ENCODE data around the gene BUB1. TPM values are rescaled to one million over a fixed set of nuclear protein-coding genes. Genes with fewer than 3 reads are reported as not detected.

BUB1 gene
- total RNA-seq, 1 donor from 2014 or later, result 7.3 TPM

DNA sequence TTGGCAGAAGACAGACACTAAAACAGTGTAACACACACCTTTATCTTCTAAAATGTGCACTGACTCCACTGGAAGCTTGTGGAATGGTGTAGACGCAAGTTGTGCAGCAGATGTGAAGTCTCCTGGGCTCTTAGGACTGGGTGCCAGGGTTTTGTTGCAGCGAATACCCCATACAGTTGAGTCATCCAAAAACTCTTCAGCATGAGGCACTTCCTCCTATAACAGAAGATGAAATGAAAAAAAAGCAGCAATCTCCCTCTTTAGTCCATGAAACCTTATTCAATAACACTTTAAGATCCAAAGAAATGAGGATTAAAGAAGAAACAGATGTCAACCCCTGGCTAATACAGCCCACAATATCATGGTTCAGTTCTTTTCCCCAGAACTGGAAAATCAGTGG, 22.2 kb downstream of the BUB1 start:
- TF ChIP-seq, protein P1, sequence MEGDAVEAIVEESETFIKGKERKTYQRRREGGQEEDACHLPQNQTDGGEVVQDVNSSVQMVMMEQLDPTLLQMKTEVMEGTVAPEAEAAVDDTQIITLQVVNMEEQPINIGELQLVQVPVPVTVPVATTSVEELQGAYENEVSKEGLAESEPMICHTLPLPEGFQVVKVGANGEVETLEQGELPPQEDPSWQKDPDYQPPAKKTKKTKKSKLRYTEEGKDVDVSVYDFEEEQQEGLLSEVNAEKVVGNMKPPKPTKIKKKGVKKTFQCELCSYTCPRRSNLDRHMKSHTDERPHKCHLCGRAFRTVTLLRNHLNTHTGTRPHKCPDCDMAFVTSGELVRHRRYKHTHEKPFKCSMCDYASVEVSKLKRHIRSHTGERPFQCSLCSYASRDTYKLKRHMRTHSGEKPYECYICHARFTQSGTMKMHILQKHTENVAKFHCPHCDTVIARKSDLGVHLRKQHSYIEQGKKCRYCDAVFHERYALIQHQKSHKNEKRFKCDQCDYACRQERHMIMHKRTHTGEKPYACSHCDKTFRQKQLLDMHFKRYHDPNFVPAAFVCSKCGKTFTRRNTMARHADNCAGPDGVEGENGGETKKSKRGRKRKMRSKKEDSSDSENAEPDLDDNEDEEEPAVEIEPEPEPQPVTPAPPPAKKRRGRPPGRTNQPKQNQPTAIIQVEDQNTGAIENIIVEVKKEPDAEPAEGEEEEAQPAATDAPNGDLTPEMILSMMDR (IDR thresholded peaks at IDR 0.05), result no peak
- no peaks in the 10 kb centered on the region for H3K9me3 Mint-ChIP-seq (ENCODE audit: unreplicated experiment)
- no peak overlapping the region for H3K4me3 Mint-ChIP-seq (ENCODE audit: unreplicated experiment)
- H3K36me3 Mint-ChIP-seq (ENCODE audit: unreplicated experiment), result peaks cover 11% of the 10 kb centered on the region
- no peaks in the 10 kb centered on the region for H3K27me3 Mint-ChIP-seq (ENCODE audit: unreplicated experiment)
- DNase-seq (ENCODE audit: extremely low spot score, unreplicated experiment), result no peak
- H3K4me1 Mint-ChIP-seq (ENCODE audit: unreplicated experiment), result peaks cover 5% of the 10 kb centered on the region
- H3K27ac Mint-ChIP-seq (ENCODE audit: unreplicated experiment), result no peak overlapping the region

DNA sequence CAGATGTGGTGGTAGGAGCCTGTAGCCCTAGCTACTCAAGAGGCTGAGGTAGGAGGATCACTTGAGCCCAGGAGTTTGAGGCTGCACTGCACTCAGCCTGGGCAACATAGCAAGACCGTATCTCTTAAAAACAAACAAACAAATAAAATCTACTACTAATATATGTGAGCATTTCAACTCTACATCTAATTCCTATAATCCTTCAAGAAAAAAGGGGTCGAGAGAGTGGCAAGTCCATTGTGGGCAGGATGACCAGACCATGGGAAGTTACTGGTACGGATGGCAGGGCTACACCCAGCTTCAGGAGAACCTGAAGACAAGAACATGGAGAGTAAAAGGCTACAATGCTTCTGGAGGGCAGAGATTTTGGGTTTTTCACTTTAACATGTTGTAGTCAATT, 24.0 kb downstream of the BUB1 start:
- TF ChIP-seq, protein P1 (IDR thresholded peaks at IDR 0.05), result no peak
- no peak for DNase-seq (ENCODE audit: extremely low spot score, unreplicated experiment)
- no peaks in the 10 kb centered on the region for H3K9me3 Mint-ChIP-seq (ENCODE audit: unreplicated experiment)
- no peaks in the 10 kb centered on the region for H3K27me3 Mint-ChIP-seq (ENCODE audit: unreplicated experiment)
- H3K4me1 Mint-ChIP-seq (ENCODE audit: unreplicated experiment), result peaks cover 5% of the 10 kb centered on the region
- H3K27ac Mint-ChIP-seq (ENCODE audit: unreplicated experiment), result no peak overlapping the region
- H3K36me3 Mint-ChIP-seq (ENCODE audit: unreplicated experiment), result peaks cover 9% of the 10 kb centered on the region
- H3K4me3 Mint-ChIP-seq (ENCODE audit: unreplicated experiment), result no peak overlapping the region

DNA sequence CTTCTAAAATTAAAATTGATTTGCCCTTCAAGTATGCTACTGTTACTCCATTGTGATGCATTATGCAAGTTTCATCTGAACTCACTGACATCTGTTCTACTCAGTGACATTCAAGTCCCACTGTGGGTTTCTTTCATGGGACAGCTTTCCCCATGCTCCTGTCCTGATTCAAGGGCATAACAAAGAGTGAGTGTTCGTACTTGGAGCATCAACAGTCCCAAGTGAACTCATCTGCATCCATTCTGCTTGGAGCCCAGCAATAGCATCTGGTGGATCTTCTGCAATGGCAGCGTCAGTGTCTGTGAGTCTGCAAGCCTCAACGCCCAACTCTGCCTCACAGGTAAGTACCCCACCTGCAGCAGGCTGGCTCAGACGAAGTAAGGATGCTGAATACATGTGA, 27.5 kb downstream of the BUB1 start:
- Mint-ChIP-seq H3K36me3 (ENCODE audit: unreplicated experiment) (peaks cover 14% of the 10 kb centered on the region), H3K4me1 (ENCODE audit: unreplicated experiment) (no peaks in the 10 kb centered on the region), H3K27me3 (ENCODE audit: unreplicated experiment) (no peaks in the 10 kb centered on the region), H3K27ac (ENCODE audit: unreplicated experiment) (no peak overlapping the region), H3K9me3 (ENCODE audit: unreplicated experiment) (no peaks in the 10 kb centered on the region), H3K4me3 (ENCODE audit: unreplicated experiment) (no peak overlapping the region)
- DNase-seq (ENCODE audit: extremely low spot score, unreplicated experiment), result no peak
- TF ChIP-seq, protein P1 (IDR thresholded peaks at IDR 0.05), result no peak

DNA sequence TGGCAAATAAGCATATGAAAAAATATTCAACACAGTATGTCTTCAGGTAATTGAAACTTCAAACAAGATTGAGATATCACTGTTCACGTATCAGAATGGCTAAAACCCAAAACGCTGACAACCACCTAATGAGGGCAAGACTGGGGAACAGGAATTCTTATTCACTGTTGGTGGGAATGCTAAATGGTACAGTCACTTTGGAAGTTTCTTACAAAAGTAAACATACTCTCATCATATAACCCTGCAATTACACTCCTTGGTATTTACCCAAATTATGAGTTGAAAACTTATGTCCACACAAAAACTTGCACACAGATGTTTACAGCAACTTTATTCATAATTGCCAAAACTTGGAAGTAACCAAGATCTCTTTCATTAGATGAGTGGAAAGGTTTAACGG, 30.1 kb downstream of the BUB1 start:
- Mint-ChIP-seq H3K9me3 (ENCODE audit: unreplicated experiment) (peaks cover 4% of the 10 kb centered on the region), H3K27ac (ENCODE audit: unreplicated experiment) (no peak overlapping the region), H3K36me3 (ENCODE audit: unreplicated experiment) (peaks cover 9% of the 10 kb centered on the region), H3K4me1 (ENCODE audit: unreplicated experiment) (peaks cover 2% of the 10 kb centered on the region), H3K4me3 (ENCODE audit: unreplicated experiment) (no peak overlapping the region), H3K27me3 (ENCODE audit: unreplicated experiment) (no peaks in the 10 kb centered on the region)
- TF ChIP-seq, protein P1 (IDR thresholded peaks at IDR 0.05), result no peak
- no peak for DNase-seq (ENCODE audit: extremely low spot score, unreplicated experiment)

DNA sequence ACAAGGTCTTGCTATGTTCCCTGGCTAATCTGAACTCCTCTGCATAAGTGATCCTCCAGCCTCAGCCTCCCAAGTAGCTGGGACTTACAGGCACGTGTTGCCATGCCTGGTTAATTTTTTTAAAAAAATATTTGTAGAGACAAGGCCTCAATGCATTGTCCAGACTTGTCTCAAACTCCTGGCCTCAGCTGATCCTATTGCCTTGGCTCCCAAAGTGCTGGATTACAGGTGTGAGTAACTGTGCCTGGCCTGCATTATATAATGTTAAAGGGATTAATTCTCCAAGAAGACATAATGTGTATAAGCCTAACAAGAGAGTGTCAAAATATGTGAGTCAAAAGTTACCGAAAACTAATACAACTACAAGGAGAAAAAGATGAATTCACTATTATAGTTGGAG, 32.2 kb downstream of the BUB1 start:
- Mint-ChIP-seq H3K36me3 (ENCODE audit: unreplicated experiment) (peaks cover 12% of the 10 kb centered on the region), H3K4me1 (ENCODE audit: unreplicated experiment) (peaks cover 2% of the 10 kb centered on the region), H3K27me3 (ENCODE audit: unreplicated experiment) (no peaks in the 10 kb centered on the region), H3K4me3 (ENCODE audit: unreplicated experiment) (no peak overlapping the region), H3K9me3 (ENCODE audit: unreplicated experiment) (peaks cover 4% of the 10 kb centered on the region), H3K27ac (ENCODE audit: unreplicated experiment) (no peak overlapping the region)
- TF ChIP-seq, protein P1 (IDR thresholded peaks at IDR 0.05), result no peak
- DNase-seq (ENCODE audit: extremely low spot score, unreplicated experiment), result no peak

All from osteocyte (in vitro differentiated cells).